Activated CD4-positive, alpha-beta T cell treated with anti-CD3 and anti-CD28 coated beads for 36 hours (primary cell): ENCODE data around the gene ANXA10. TPM values are rescaled to one million over a fixed set of nuclear protein-coding genes. Genes with fewer than 3 reads are reported as not detected.
"Not testable (repeated sequence)": the region's sequence is repeated elsewhere in the genome, so short reads cannot be mapped to it uniquely, and the experiment has no call there.

Experiments used
- ATAC-seq: fragments of 200-7000 bp; cut with Tn5 transposase; one replicate; pipeline ENCODE4 v1.10.0; 2021; ENCODE audit warnings: mild to moderate bottlenecking, moderate library complexity
- CTCF ChIA-PET: fragments of 350-600 bp; sonication (Branson Sonifier 250); formaldehyde crosslinking; loops from one replicate; lab custom pipeline; 2021; ENCODE audit warnings: antibody characterized with exemption; lab: Charles Lee
- POLR2A ChIA-PET: fragments of 350-600 bp; sonication (Branson Sonifier 250); formaldehyde crosslinking; loops from one replicate; lab custom pipeline; 2021; ENCODE audit warnings: antibody characterized with exemption, inconsistent platforms; lab: Charles Lee
- DNase-seq: peaks from one replicate; pipeline ENCODE4 v3.0.0-alpha.2; 2020
- H3K27ac Mint-ChIP-seq: one replicate; pipeline ENCODE4 v1.8.0; 2021; ENCODE audit warnings: mixed read lengths
- H3K27me3 Mint-ChIP-seq: one replicate; pipeline ENCODE4 v1.8.0; 2021; ENCODE audit warnings: mixed read lengths
- H3K36me3 Mint-ChIP-seq: one replicate; pipeline ENCODE4 v1.8.0; 2021; ENCODE audit warnings: low read depth, mixed read lengths
- H3K4me1 Mint-ChIP-seq: one replicate; pipeline ENCODE4 v1.8.0; 2021; ENCODE audit warnings: mixed read lengths
- H3K4me3 Mint-ChIP-seq: one replicate; pipeline ENCODE4 v1.8.0; 2021; ENCODE audit warnings: mild to moderate bottlenecking, moderate library complexity, mixed read lengths
- H3K9me3 Mint-ChIP-seq: one replicate; pipeline ENCODE4 v1.8.0; 2021; ENCODE audit warnings: low read depth, mixed read lengths
- intact Hi-C, 2 experiments: fragments of 100-400 bp; cut with DNase I in 1 of 2; cut with micrococcal nuclease in 1 of 2; formaldehyde crosslinking; loops; one replicate each; pipeline versions ENCODE4 v1.14.2 to v1.15.1; 2022 to 2024; cut with DNase I, micrococcal nuclease
- total RNA-seq, 2 experiments: library from RNA; stranded (reverse); gene quantifications; one replicate each; pipeline ENCODE4 v1.2.3, GENCODE V29; 2021

The ANXA10 gene
- total RNA-seq, 2 experiments from 2014 or later: not detected

DNA sequence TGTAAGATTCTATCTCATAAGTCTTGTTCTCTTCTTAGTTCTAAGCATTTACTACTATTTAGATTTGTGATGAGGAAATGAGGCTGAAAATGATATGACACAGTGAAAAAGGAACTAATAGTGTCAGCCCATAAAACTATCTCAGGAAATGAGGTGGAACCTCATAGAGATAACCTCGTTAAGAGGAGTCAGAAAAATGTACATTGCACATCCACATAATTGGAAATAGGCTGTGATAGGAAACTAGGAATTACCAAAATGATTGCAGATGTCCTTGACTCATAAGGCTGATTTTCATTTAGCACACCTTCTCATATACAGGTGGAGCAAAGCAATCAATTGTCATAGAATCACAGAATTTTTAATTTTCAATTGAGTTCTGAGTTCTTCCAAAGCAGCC is 26.8 kb downstream of the ANXA10 start:
- no peak overlapping the region for H3K27ac Mint-ChIP-seq
- no peaks in the 10 kb centered on the region for H3K36me3 Mint-ChIP-seq
- no peaks in the 10 kb centered on the region for H3K4me1 Mint-ChIP-seq
- ATAC-seq (no peak), DNase-seq (no peak)
- no peaks in the 10 kb centered on the region for H3K9me3 Mint-ChIP-seq
- ChIA-PET POLR2A (no interaction called here), CTCF (no interaction called here)
- H3K4me3 Mint-ChIP-seq: no peak overlapping the region
- peaks cover 7% of the 10 kb centered on the region for H3K27me3 Mint-ChIP-seq
- intact Hi-C loops: no loop called here

DNA sequence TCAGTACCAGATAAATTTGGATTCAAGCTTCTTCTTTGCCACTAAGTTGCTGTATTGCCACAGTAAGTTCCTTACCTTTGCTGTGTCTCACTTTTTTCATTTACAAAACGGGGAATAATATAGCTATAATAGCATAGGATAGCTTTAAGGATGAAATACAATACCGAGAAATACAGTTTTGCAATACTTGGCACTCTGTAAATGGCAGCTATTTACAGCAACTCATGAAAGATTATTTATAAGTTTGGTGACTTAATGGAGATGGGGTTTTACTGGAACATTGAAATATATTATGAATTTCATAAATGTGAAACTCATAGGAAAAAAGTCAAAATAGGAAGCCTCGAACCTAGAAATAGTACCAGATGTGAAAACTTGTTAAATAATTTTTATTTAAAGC is 27.6 kb downstream of the ANXA10 start:
- ATAC-seq: no peak
- H3K4me1 Mint-ChIP-seq: no peaks in the 10 kb centered on the region
- H3K4me3 Mint-ChIP-seq: no peak overlapping the region
- intact Hi-C loops: no loop called here
- H3K36me3 Mint-ChIP-seq: no peaks in the 10 kb centered on the region
- peaks cover 8% of the 10 kb centered on the region for H3K27me3 Mint-ChIP-seq
- POLR2A ChIA-PET: no interaction called here
- DNase-seq: no peak
- H3K9me3 Mint-ChIP-seq: no peaks in the 10 kb centered on the region
- CTCF ChIA-PET: no interaction called here
- no peak overlapping the region for H3K27ac Mint-ChIP-seq

DNA sequence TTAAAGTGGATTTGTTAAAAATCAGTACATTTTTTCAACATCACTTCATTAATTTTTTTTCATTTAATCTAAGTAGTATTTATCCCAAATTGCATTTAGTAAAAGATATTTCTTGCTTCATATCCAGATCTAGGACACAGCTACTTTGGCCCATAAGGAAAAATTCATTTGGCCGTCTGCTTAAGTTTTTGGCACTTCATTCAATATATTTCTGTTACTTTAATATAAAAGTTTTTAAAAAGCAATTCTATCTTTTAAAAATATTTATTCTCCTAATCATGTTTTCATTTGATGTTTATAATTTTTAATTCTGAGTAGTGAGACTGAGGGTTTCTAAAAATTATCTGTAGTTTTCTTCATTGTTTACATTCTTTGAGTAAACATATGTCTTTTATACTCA is 28.5 kb downstream of the ANXA10 start:
- POLR2A ChIA-PET: no interaction called here

DNA sequence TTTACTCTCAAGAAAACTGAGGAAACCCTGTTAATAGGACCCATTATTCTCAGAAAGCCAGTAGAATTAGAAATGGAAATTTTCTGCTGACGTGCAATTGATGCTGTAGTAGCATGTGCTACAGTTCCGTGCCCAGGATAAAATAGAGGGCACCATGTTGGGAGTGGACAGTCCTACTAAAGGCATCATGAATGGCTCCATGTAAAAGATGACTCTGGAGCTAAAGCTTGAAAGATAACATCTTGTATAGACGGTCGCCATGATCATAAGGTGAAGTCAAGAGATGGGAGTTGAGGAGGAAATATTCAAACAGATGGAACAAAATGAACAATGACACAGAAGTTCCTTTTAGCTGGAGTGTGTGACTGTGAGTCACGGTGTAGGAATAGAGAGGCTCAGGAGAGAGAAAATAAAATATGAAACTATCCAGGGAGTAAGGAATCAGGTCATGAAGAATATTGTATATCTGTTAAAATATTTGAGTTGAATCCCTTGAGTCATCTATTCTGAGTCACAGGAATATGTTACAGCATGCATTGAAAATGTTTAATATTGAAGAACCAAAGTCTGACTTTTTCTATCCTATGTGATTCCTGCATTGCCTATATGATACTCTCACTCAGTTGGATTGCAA is 31.8 kb downstream of the ANXA10 start:
- intact Hi-C loops: no loop called here
- Mint-ChIP-seq H3K9me3 (no peaks in the 10 kb centered on the region), H3K27ac (no peak overlapping the region), H3K27me3 (peaks cover 10% of the 10 kb centered on the region), H3K4me3 (no peak overlapping the region), H3K36me3 (no peaks in the 10 kb centered on the region), H3K4me1 (no peaks in the 10 kb centered on the region)
- ChIA-PET CTCF (interaction anchor here (0.9 kb wide), 1 partner anchor 13 kb away, joined by 3 read pairs; no protein-coding TSS in a partner anchor), POLR2A (no interaction called here)
- ATAC-seq (no peak), DNase-seq (no peak)

More for the DNA sequence above, 28.5 kb downstream of the ANXA10 start:
- H3K36me3 Mint-ChIP-seq: no peaks in the 10 kb centered on the region
- DNase-seq (no peak), ATAC-seq (no peak)
- intact Hi-C loops: no loop called here
- H3K9me3 Mint-ChIP-seq: no peaks in the 10 kb centered on the region
- CTCF ChIA-PET: no interaction called here
- no peak overlapping the region for H3K4me3 Mint-ChIP-seq
- H3K4me1 Mint-ChIP-seq: no peaks in the 10 kb centered on the region
- H3K27ac Mint-ChIP-seq: no peak overlapping the region
- H3K27me3 Mint-ChIP-seq: peaks cover 8% of the 10 kb centered on the region

DNA sequence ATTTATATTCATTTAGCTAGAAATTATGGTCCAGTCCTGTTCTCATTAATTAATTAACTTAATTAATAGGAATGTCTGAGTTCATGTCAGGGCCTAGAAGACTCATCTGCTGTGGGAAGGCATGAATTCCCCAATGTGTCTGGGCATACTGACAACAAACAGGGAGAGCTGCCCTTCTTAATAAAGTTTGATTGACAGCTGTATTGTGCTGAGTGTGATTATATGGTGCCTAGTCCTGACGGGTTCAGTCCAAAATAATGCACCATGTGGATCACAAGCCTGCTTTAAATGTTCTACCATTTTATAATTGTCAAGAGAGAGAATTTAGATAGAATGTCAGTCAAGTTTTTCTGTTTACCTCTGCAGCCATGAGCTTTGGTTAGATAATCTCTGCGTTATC is 34.6 kb downstream of the ANXA10 start:
- H3K27me3 Mint-ChIP-seq: peaks cover 13% of the 10 kb centered on the region
- no peak overlapping the region for H3K4me3 Mint-ChIP-seq
- H3K27ac Mint-ChIP-seq: no peak overlapping the region
- no peak for ATAC-seq
- H3K4me1 Mint-ChIP-seq: no peaks in the 10 kb centered on the region
- H3K36me3 Mint-ChIP-seq: no peaks in the 10 kb centered on the region
- DNase-seq: no peak
- ChIA-PET POLR2A (no interaction called here), CTCF (interaction anchor here (0.6 kb wide), 1 partner anchor 11 kb away, joined by 3 read pairs; no protein-coding TSS in a partner anchor)
- H3K9me3 Mint-ChIP-seq: no peaks in the 10 kb centered on the region
- intact Hi-C loops: no loop called here

DNA sequence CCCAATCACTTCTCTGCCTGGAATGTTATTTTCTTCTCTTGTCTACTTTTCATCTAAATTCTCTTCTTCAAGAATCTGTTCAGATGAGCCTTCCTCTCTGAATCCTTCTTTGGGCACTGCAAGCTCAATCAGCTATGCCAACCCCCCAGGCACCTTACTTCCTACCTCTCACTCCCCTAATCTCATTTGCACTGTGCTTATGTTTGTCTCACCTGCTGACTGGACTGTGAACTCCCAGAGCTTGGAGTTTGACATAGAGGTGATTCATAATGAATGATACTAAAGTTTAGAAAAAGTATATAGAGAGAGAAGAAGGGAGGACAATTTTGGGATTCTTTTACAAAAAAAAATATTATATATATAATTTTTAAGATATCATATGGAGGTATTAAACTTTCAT is 36.3 kb downstream of the ANXA10 start:
- H3K4me3 Mint-ChIP-seq: no peak overlapping the region
- ChIA-PET POLR2A (no interaction called here), CTCF (interaction anchor here (0.6 kb wide), 1 partner anchor 1066 kb away, joined by 3 read pairs; no protein-coding TSS in a partner anchor)
- no peaks in the 10 kb centered on the region for H3K4me1 Mint-ChIP-seq
- ATAC-seq (no peak), DNase-seq (no peak)
- intact Hi-C loops: no loop called here
- peaks cover 12% of the 10 kb centered on the region for H3K27me3 Mint-ChIP-seq
- no peaks in the 10 kb centered on the region for H3K9me3 Mint-ChIP-seq
- no peaks in the 10 kb centered on the region for H3K36me3 Mint-ChIP-seq
- no peak overlapping the region for H3K27ac Mint-ChIP-seq

DNA sequence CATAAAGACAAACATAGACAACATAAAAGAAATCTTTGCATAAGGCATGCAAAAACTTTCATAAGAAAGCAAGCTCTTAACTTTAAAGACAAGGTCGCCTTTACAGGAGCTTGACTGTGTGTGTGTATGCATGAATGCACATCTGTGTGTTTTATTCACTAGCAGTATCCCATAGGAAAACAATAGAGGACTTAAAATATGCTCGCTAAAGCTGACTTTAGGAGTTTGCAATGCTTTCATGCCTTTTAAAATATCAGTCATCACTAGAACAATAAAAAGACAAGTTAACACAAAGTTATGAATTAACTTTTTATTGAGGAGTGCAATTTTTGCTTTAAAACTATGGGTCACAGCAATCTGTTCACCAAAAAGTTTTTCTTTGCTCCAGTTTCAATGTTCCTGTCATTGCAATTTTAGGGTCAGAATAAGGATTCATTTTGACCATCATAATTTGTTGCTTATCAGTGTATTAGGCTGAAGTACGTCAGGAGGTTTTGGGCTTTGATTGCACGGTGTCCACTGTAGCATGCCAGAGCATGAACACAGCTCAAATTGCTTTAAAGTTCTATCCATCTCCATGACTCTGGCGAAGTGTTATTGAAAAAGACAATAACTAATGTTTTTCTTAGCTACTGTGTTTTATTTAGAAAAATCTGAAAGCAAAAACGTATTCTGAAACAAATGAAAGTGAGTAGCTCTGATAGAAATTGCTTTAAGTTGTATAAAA is 36.9 kb downstream of the ANXA10 start:
- POLR2A ChIA-PET: no interaction called here
- Mint-ChIP-seq H3K4me1 (no peaks in the 10 kb centered on the region), H3K9me3 (no peaks in the 10 kb centered on the region), H3K27ac (no peak overlapping the region), H3K36me3 (no peaks in the 10 kb centered on the region), H3K4me3 (no peak overlapping the region), H3K27me3 (peaks cover 9% of the 10 kb centered on the region)
- no peak for DNase-seq
- intact Hi-C loops: no loop called here
- CTCF ChIA-PET: no interaction called here
- ATAC-seq: no peak

DNA sequence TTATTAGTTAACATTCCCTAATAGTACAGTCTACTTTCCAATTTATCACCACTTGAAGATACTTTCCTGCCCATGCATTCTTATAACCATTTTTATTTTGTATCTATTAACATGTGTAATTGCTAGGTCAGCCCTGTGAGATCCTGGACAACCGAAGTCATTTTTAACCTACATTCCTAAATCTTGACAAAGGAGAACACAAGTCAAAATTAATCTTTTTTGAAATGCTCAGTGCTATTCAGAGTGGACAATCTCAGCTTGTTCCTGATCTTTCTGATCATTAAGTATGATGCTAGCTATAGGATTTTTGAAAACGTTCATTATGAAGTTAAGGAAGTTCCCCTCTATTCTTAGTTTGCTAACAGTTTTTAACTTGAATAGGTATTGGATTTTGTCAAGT is 37.5 kb downstream of the ANXA10 start:
- ChIA-PET POLR2A (no interaction called here), CTCF (no interaction called here)
- intact Hi-C loops: no loop called here
- H3K4me1 Mint-ChIP-seq: no peaks in the 10 kb centered on the region
- H3K4me3 Mint-ChIP-seq: no peak overlapping the region
- H3K27ac Mint-ChIP-seq: no peak overlapping the region
- no peak for DNase-seq
- no peaks in the 10 kb centered on the region for H3K36me3 Mint-ChIP-seq
- peaks cover 9% of the 10 kb centered on the region for H3K27me3 Mint-ChIP-seq
- ATAC-seq: no peak
- H3K9me3 Mint-ChIP-seq: no peaks in the 10 kb centered on the region

DNA sequence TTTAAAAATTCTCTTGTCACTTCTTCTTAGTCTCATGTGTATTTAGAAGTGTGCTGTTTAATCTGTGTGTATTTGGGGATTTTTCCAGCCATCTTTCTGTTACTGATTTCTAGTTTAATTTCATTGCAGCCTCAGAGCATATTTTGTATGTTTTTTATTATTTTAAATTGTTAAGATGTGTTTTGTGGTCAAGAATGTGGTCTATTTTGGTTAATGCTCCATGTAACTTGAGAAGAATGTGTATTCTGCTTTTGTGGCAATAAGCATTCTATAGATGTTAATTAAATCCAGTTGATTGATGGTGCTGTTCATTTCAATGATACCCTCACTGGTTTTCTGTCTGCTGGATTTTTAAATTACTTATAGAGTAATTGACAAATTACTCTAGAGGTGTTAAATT is 38.9 kb downstream of the ANXA10 start:
- intact Hi-C loops: no loop called here

DNA sequence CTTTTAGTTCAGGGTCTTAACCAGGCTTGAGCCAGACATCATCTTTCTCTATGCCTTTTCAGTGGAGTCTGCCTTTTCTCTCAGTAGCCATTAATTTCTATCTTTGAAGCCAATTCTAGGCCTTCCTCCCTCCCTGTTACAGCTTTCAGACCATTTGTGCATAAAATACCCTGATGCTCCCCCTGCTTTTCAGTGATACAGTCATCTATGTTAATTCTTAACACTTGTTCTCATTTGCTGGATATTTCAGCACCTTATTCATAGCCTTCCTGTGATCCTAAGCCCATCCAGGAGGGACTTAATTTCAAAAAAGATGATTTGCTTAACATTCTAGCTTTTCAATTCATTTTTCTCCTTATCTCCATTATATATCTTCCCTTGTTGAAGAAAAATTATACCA is 42.3 kb downstream of the ANXA10 start:
- CTCF ChIA-PET: interaction anchor here (0.8 kb wide), 1 partner anchor 19 kb away, joined by 4 read pairs; no protein-coding TSS in a partner anchor
- H3K27ac Mint-ChIP-seq: no peak overlapping the region

More for the DNA sequence above, 38.9 kb downstream of the ANXA10 start:
- ChIA-PET CTCF (no interaction called here), POLR2A (no interaction called here)
- Mint-ChIP-seq H3K4me3 (no peak overlapping the region), H3K4me1 (no peaks in the 10 kb centered on the region), H3K27ac (no peak overlapping the region), H3K9me3 (no peaks in the 10 kb centered on the region), H3K27me3 (peaks cover 9% of the 10 kb centered on the region), H3K36me3 (no peaks in the 10 kb centered on the region)
- no peak for ATAC-seq
- no peak for DNase-seq

DNA sequence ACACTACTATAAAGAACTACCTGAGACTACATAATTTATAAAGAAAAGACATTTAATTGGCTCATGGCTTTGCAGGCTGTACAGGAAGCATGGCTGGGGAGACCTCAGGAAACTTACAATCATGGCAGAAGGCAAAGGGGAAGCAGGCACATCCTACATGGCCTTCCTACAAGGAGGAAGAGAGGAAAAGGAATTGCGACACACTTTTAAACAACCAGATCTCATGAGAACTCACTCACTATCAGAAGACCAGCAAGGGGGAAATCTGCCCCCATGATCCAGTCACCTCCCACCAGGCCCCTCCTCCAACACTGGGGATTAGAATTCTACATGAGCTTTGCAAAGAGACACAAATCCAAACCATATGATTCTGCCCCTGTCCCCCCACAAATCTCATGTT is 43.5 kb downstream of the ANXA10 start:
- ATAC-seq, H3K27me3 Mint-ChIP-seq, H3K27ac Mint-ChIP-seq, DNase-seq, POLR2A ChIA-PET, intact Hi-C loops, H3K9me3 Mint-ChIP-seq, CTCF ChIA-PET, H3K4me3 Mint-ChIP-seq, H3K4me1 Mint-ChIP-seq, H3K36me3 Mint-ChIP-seq: not testable (repeated sequence)

More for the DNA sequence above, 42.3 kb downstream of the ANXA10 start:
- ATAC-seq: no peak
- H3K4me1 Mint-ChIP-seq: no peaks in the 10 kb centered on the region
- no peaks in the 10 kb centered on the region for H3K9me3 Mint-ChIP-seq
- POLR2A ChIA-PET: no interaction called here
- DNase-seq: no peak
- H3K36me3 Mint-ChIP-seq: no peaks in the 10 kb centered on the region
- H3K27me3 Mint-ChIP-seq: peaks cover 10% of the 10 kb centered on the region
- no peak overlapping the region for H3K4me3 Mint-ChIP-seq
- intact Hi-C loops: no loop called here

DNA sequence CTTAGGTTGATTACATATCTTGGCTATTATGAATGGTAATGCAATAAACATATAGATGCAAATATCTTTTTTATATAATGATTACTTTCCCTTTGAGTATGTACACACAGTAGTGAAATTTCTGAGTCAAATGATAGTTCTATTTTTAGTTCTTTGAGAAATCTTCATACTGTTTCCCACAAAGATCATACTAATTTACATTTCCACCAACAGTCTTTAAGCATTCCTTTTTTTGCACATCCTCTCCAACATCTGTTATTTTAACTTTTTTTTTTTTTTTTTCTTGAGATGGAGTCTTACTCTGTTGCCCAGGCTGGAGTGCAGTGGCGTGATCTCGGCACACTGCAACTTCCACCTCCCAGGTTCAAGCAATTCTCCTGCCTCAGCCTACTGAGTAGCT is 45.4 kb downstream of the ANXA10 start:
- intact Hi-C loops: not testable (repeated sequence)

More for the DNA sequence above, 45.4 kb downstream of the ANXA10 start:
- CTCF ChIA-PET: interaction anchor here (0.6 kb wide), 1 partner anchor 10 kb away, joined by 3 read pairs; no protein-coding TSS in a partner anchor
- ATAC-seq, H3K4me1 Mint-ChIP-seq, H3K9me3 Mint-ChIP-seq, H3K4me3 Mint-ChIP-seq, DNase-seq, POLR2A ChIA-PET, H3K27ac Mint-ChIP-seq, H3K36me3 Mint-ChIP-seq, H3K27me3 Mint-ChIP-seq: not testable (repeated sequence)
